Measurements from ENCODE around the gene TUT4. TPM values are rescaled to one million over a fixed set of nuclear protein-coding genes. Genes with fewer than 3 reads are reported as not detected.
A peak's percentile ranks its signal among the peaks of the same experiment; 100 is the strongest.

The TUT4 gene
- total and polyA plus RNA-seq, 2 donors (not counting 1 experiment from before 2014, with no cell fraction given) = 29.3 to 37.5 TPM

GRCh38 chr1:52556641-52557360 lies 3.9 kb upstream of the TUT4 start:
- Histone ChIP-seq H2AFZ (ENCODE audit: low read length) (no peak overlapping the region), H3K79me2 (ENCODE audit: control insufficient read depth, insufficient read depth, low read length) (peaks cover 9% of the 10 kb centered on the region), H3K4me2 (ENCODE audit: extremely low read depth, insufficient read depth, low read length) (no peak overlapping the region), H3K4me1 (ENCODE audit: control insufficient read depth, extremely low read depth, insufficient read depth, low read length) (no peaks in the 10 kb centered on the region), H3K36me3 (ENCODE audit: control insufficient read depth, insufficient read depth, low read length) (no peaks in the 10 kb centered on the region), H3K4me3 (replicated peaks in 1 of 4; ENCODE audit: control extremely low read depth in 1 of 4, insufficient read depth in 1 of 4, low read depth in 3 of 4, low read length in 4 of 4) (no peak overlapping the region), H3K27me3 (ENCODE audit: control insufficient read depth, insufficient read depth, low read length) (no peaks in the 10 kb centered on the region), H3K9me3 (ENCODE audit: control insufficient read depth, insufficient read depth, low read depth, low read length) (no peaks in the 10 kb centered on the region), H4K20me1 (ENCODE audit: control insufficient read depth, extremely low read depth, insufficient read depth, low read length) (no peaks in the 10 kb centered on the region), H3K27ac (ENCODE audit: insufficient read depth, low read length) (no peak overlapping the region), H3K9ac (ENCODE audit: insufficient read depth, low read length) (no peak overlapping the region)
- DNase-seq (ENCODE audit: low read depth in 2 of 2) = no peak
- TF ChIP-seq CTCF (conservative IDR thresholded peaks at IDR 0.05 in 1 of 2, IDR thresholded peaks at IDR 0.05 in 1 of 2; ENCODE audit: low read depth in 1 of 2, low read length in 2 of 2) = no peak
- TF ChIP-seq EZH2 (IDR thresholded peaks at IDR 0.05; ENCODE audit: low read length, missing control alignments) = no peak

- TF ChIP-seq EZH2 (IDR thresholded peaks at IDR 0.05; ENCODE audit: low read length, missing control alignments) = no peak
- no peak for TF ChIP-seq CTCF (conservative IDR thresholded peaks at IDR 0.05 in 1 of 2, IDR thresholded peaks at IDR 0.05 in 1 of 2; ENCODE audit: low read depth in 1 of 2, low read length in 2 of 2)
- no peak overlapping the region for H3K4me2 ChIP-seq (ENCODE audit: extremely low read depth, insufficient read depth, low read length)
- no peaks in the 10 kb centered on the region for H3K36me3 ChIP-seq (ENCODE audit: control insufficient read depth, insufficient read depth, low read length)
- peaks cover 19% of the 10 kb centered on the region for H3K79me2 ChIP-seq (ENCODE audit: control insufficient read depth, insufficient read depth, low read length)
- H3K4me1 ChIP-seq (ENCODE audit: control insufficient read depth, extremely low read depth, insufficient read depth, low read length) = no peaks in the 10 kb centered on the region
- no peak overlapping the region for H2AFZ ChIP-seq (ENCODE audit: low read length)
- peak overlapping the region in 1 of 4 experiments; percentile 71 for H3K4me3 ChIP-seq (replicated peaks in 1 of 4; ENCODE audit: control extremely low read depth in 1 of 4, insufficient read depth in 1 of 4, low read depth in 3 of 4, low read length in 4 of 4)
- no peaks in the 10 kb centered on the region for H3K9me3 ChIP-seq (ENCODE audit: control insufficient read depth, insufficient read depth, low read depth, low read length)
- H4K20me1 ChIP-seq (ENCODE audit: control insufficient read depth, extremely low read depth, insufficient read depth, low read length) = no peaks in the 10 kb centered on the region
- peak in 1 of 2 donors; percentile 42 for DNase-seq (ENCODE audit: low read depth in 2 of 2)
- no peak overlapping the region for H3K9ac ChIP-seq (ENCODE audit: insufficient read depth, low read length)
- H3K27ac ChIP-seq (ENCODE audit: insufficient read depth, low read length) = no peak overlapping the region
- no peaks in the 10 kb centered on the region for H3K27me3 ChIP-seq (ENCODE audit: control insufficient read depth, insufficient read depth, low read length)
Measured at GRCh38 chr1:52554756-52555155, 1.9 kb upstream of the TUT4 start.

GRCh38 chr1:52554267-52554640 lies 1.4 kb upstream of the TUT4 start:
- H3K4me3 ChIP-seq (replicated peaks in 1 of 4; ENCODE audit: control extremely low read depth in 1 of 4, insufficient read depth in 1 of 4, low read depth in 3 of 4, low read length in 4 of 4) = peak overlapping the region; percentile 71 to 90 (median 79)
- no peaks in the 10 kb centered on the region for H3K9me3 ChIP-seq (ENCODE audit: control insufficient read depth, insufficient read depth, low read depth, low read length)
- H3K36me3 ChIP-seq (ENCODE audit: control insufficient read depth, insufficient read depth, low read length) = no peaks in the 10 kb centered on the region
- peak overlapping the region; percentile 69 for H3K4me2 ChIP-seq (ENCODE audit: extremely low read depth, insufficient read depth, low read length)
- no peaks in the 10 kb centered on the region for H4K20me1 ChIP-seq (ENCODE audit: control insufficient read depth, extremely low read depth, insufficient read depth, low read length)
- H3K27me3 ChIP-seq (ENCODE audit: control insufficient read depth, insufficient read depth, low read length) = no peaks in the 10 kb centered on the region
- DNase-seq (ENCODE audit: low read depth in 2 of 2) = peak in 1 of 2 donors; percentile 11
- TF ChIP-seq CTCF (conservative IDR thresholded peaks at IDR 0.05 in 1 of 2, IDR thresholded peaks at IDR 0.05 in 1 of 2; ENCODE audit: low read depth in 1 of 2, low read length in 2 of 2) = no peak
- TF ChIP-seq EZH2 (IDR thresholded peaks at IDR 0.05; ENCODE audit: low read length, missing control alignments) = no peak
- H3K4me1 ChIP-seq (ENCODE audit: control insufficient read depth, extremely low read depth, insufficient read depth, low read length) = no peaks in the 10 kb centered on the region
- H3K27ac ChIP-seq (ENCODE audit: insufficient read depth, low read length) = no peak overlapping the region
- H2AFZ ChIP-seq (ENCODE audit: low read length) = no peak overlapping the region
- no peak overlapping the region for H3K9ac ChIP-seq (ENCODE audit: insufficient read depth, low read length)
- H3K79me2 ChIP-seq (ENCODE audit: control insufficient read depth, insufficient read depth, low read length) = peaks cover 24% of the 10 kb centered on the region
